Breast epithelium (tissue), 4 donors: ENCODE data around the gene SIK3. TPM values are rescaled to one million over a fixed set of nuclear protein-coding genes. Genes with fewer than 3 reads are reported as not detected.

Experiments used
- DNase-seq, 2 donors: peaks; one replicate each; pipeline ENCODE4 v3.0.0-alpha.2; 2019; ENCODE audit warnings: low spot score in 2 of 2
- H3K27ac ChIP-seq, 2 donors: fragments of 200-600 bp; sonication (generic) in 1 of 2; one replicate each; pipeline ENCODE4 v1.5.1; 2016 to 2019; ENCODE audit warnings: mild to moderate bottlenecking in 1 of 2
- H3K27me3 ChIP-seq, 2 donors: fragments of 200-600 bp; sonication (generic) in 1 of 2; one replicate each; pipeline versions ENCODE4 v1.5.1 to v1.6.0; 2017 to 2019; ENCODE audit warnings: control low read depth in 1 of 2, mild to moderate bottlenecking in 1 of 2
- H3K36me3 ChIP-seq: fragments of 200-600 bp; one replicate; pipeline ENCODE4 v1.5.1; 2019
- H3K4me1 ChIP-seq, 2 donors: fragments of 200-600 bp; sonication (generic); one replicate each; pipeline ENCODE4 v1.5.1; 2016 to 2019; ENCODE audit warnings: control low read depth in 1 of 2
- H3K4me3 ChIP-seq, 3 donors: fragments of 200-600 bp; sonication (generic); 1 replicate in 2 of 3; 2 replicates in 1 of 3; pipeline ENCODE4 v1.5.1; 2016 to 2019; ENCODE audit warnings: mild to moderate bottlenecking in 3 of 3, moderate library complexity in 2 of 3
- H3K9me3 ChIP-seq, 2 donors: fragments of 200-600 bp; sonication (generic) in 1 of 2; one replicate each; pipeline ENCODE4 v1.5.1; 2016 to 2019; ENCODE audit warnings: control low read depth in 1 of 2
- POLR2A ChIP-seq: fragments of 450-650 bp; IDR thresholded peaks from one replicate; pipeline ENCODE4 v1.6.1; 2016; ENCODE audit warnings: antibody characterized with exemption, mild to moderate bottlenecking, moderate library complexity
- POLR2AphosphoS5 ChIP-seq, 3 donors: sonication (generic); formaldehyde crosslinking; IDR thresholded peaks; one replicate each; pipeline ENCODE4 v1.6.1; 2017; ENCODE audit warnings: antibody characterized with exemption in 3 of 3
- intact Hi-C: fragments of 100-400 bp; cut with DNase I; formaldehyde crosslinking; loops from one replicate; pipeline ENCODE4 v1.15.1; 2023; ENCODE audit warnings: low total_unique reads
- total RNA-seq, 3 donors: library from RNA; depleted of rRNA; stranded (reverse); fragments of >200 nt; gene quantifications; one replicate each; pipeline ENCODE4 v1.1.0, GENCODE V29; 2016
- TF ChIP-seq, protein P1 (sequence below), 3 donors: fragments of 450-650 bp; IDR thresholded peaks; one replicate each; pipeline ENCODE4 v1.5.1; 2016 to 2017; ENCODE audit warnings: antibody characterized with exemption in 3 of 3, mild to moderate bottlenecking in 3 of 3, moderate library complexity in 3 of 3

SIK3 gene
- total RNA-seq, 3 donors from 2014 or later: 26.9 to 110 (median 57.0) TPM

GRCh38 chr11:116876656-116877055 is 221.6 kb downstream of the SIK3 start:
- DNase-seq: no peak
- TF ChIP-seq, protein P1, sequence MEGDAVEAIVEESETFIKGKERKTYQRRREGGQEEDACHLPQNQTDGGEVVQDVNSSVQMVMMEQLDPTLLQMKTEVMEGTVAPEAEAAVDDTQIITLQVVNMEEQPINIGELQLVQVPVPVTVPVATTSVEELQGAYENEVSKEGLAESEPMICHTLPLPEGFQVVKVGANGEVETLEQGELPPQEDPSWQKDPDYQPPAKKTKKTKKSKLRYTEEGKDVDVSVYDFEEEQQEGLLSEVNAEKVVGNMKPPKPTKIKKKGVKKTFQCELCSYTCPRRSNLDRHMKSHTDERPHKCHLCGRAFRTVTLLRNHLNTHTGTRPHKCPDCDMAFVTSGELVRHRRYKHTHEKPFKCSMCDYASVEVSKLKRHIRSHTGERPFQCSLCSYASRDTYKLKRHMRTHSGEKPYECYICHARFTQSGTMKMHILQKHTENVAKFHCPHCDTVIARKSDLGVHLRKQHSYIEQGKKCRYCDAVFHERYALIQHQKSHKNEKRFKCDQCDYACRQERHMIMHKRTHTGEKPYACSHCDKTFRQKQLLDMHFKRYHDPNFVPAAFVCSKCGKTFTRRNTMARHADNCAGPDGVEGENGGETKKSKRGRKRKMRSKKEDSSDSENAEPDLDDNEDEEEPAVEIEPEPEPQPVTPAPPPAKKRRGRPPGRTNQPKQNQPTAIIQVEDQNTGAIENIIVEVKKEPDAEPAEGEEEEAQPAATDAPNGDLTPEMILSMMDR (IDR thresholded peaks at IDR 0.05): no peak
- TF ChIP-seq POLR2AphosphoS5 (IDR thresholded peaks at IDR 0.05): no peak
- no peak for TF ChIP-seq POLR2A
- intact Hi-C loops: loop anchor here (10.0 kb wide), 1 partner anchor 348 kb away; no protein-coding TSS in a partner anchor
- no peaks in the 10 kb centered on the region for H3K4me1 ChIP-seq
- no peak overlapping the region for H3K27ac ChIP-seq
- H3K27me3 ChIP-seq: no peaks in the 10 kb centered on the region
- H3K9me3 ChIP-seq: no peaks in the 10 kb centered on the region
- H3K36me3 ChIP-seq: peaks cover 8% of the 10 kb centered on the region
- H3K4me3 ChIP-seq: no peak overlapping the region

DNA sequence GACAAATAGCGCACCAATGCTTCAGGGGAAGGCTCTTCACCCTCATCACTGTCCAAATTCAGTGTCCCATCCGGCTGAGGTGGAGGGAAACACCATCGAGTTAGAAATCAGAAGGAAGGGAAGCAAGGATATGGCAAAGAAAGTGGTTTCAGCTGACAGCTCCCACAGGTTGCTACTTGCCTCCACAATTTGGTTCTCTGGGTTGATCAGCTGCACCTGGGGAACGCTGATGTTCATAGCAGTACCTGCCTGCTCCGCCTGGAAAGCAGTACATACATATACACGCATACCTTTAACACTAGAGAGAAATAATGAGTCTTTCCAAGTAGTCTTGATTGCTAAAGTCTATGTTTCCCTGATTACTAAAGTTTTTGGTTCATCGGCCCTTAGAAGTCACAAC is 223.0 kb downstream of the SIK3 start:
- no peak for TF ChIP-seq POLR2A
- H3K9me3 ChIP-seq: no peaks in the 10 kb centered on the region
- peaks cover 8% of the 10 kb centered on the region for H3K36me3 ChIP-seq
- H3K4me3 ChIP-seq: no peak overlapping the region
- no peaks in the 10 kb centered on the region for H3K4me1 ChIP-seq
- no peaks in the 10 kb centered on the region for H3K27me3 ChIP-seq
- H3K27ac ChIP-seq: no peak overlapping the region
- intact Hi-C loops: loop anchor here (10.0 kb wide), 1 partner anchor 350 kb away; no protein-coding TSS in a partner anchor
- no peak for DNase-seq

GRCh38 chr11:116874251-116874650 is 224.0 kb downstream of the SIK3 start:
- intact Hi-C loops: loop anchor here (10.0 kb wide), 1 partner anchor 351 kb away; no protein-coding TSS in a partner anchor
- peaks cover 8% of the 10 kb centered on the region for H3K36me3 ChIP-seq
- no peak for DNase-seq

DNA sequence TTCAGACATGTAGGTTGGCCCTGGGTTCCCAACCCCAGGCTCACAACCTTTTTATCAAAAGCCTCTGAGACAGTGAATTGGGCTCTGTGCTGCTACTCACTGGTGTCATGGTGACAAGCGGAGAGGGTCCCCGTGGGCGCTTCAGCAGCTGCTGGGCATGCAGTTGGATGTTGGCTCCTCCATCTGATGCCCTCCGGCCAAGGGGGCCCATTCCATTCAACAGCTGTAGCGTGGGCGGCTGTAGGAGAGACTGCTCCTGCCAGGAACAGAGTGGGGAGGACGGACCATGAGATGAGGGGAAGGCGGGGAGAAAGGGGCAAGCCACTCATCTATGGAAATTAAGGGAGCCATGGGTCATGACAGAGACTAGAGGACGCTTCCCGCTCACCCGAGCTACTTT is 224.8 kb downstream of the SIK3 start:
- peaks cover 8% of the 10 kb centered on the region for H3K36me3 ChIP-seq
- intact Hi-C loops: loop anchor here (10.0 kb wide), 1 partner anchor 351 kb away; no protein-coding TSS in a partner anchor
- no peaks in the 10 kb centered on the region for H3K27me3 ChIP-seq
- H3K4me1 ChIP-seq: no peaks in the 10 kb centered on the region
- TF ChIP-seq POLR2AphosphoS5 (IDR thresholded peaks at IDR 0.05): no peak
- no peak for TF ChIP-seq POLR2A
- TF ChIP-seq, protein P1 (IDR thresholded peaks at IDR 0.05): no peak
- no peak overlapping the region for H3K27ac ChIP-seq
- DNase-seq: no peak
- H3K9me3 ChIP-seq: no peaks in the 10 kb centered on the region
- H3K4me3 ChIP-seq: no peak overlapping the region

More at GRCh38 chr11:116874251-116874650, 224.0 kb downstream of the SIK3 start:
- Histone ChIP-seq H3K27me3 (no peaks in the 10 kb centered on the region), H3K4me1 (no peaks in the 10 kb centered on the region), H3K4me3 (no peak overlapping the region), H3K9me3 (no peaks in the 10 kb centered on the region), H3K27ac (no peak overlapping the region)
- TF ChIP-seq, protein P1 (IDR thresholded peaks at IDR 0.05): no peak
- no peak for TF ChIP-seq POLR2AphosphoS5 (IDR thresholded peaks at IDR 0.05)
- TF ChIP-seq POLR2A: no peak

GRCh38 chr11:116871248-116871647 is 227.0 kb downstream of the SIK3 start:
- intact Hi-C loops: loop anchor here (10.0 kb wide), 1 partner anchor 354 kb away; no protein-coding TSS in a partner anchor
- Histone ChIP-seq H3K9me3 (no peaks in the 10 kb centered on the region), H3K4me3 (no peak overlapping the region), H3K4me1 (no peaks in the 10 kb centered on the region), H3K36me3 (peaks cover 8% of the 10 kb centered on the region), H3K27ac (no peak overlapping the region), H3K27me3 (no peaks in the 10 kb centered on the region)
- TF ChIP-seq, protein P1 (IDR thresholded peaks at IDR 0.05): no peak
- TF ChIP-seq POLR2AphosphoS5 (IDR thresholded peaks at IDR 0.05) (no peak), POLR2A (no peak)
- no peak for DNase-seq
